ENCODE results near the gene LRRK1. TPM values are rescaled to one million over a fixed set of nuclear protein-coding genes. Genes with fewer than 3 reads are reported as not detected.

The LRRK1 gene
- total and polyA plus RNA-seq, 2 of the 4 experiments (the other 2 are of a cell fraction): 3.0 to 5.8 TPM

GRCh38 chr15:101025501-101025885, 106.3 kb downstream of the LRRK1 start:
- no peak for ATAC-seq (ENCODE audit: low read depth)
- CTCF ChIA-PET: interaction anchor here (1.7 kb wide), 1 partner anchor 10 kb away, joined by 8 read pairs; no protein-coding TSS in a partner anchor
- no peak overlapping the region for H4K91ac ChIP-seq (ENCODE audit: insufficient read depth, low read depth, low read length)

More at GRCh38 chr15:101025501-101025885, 106.3 kb downstream of the LRRK1 start:
- no peak overlapping the region for H2AK9ac ChIP-seq (replicated peaks; ENCODE audit: low read depth, low read length, poor library complexity)
- H4K20me1 ChIP-seq (ENCODE audit: insufficient read depth, low read length): no peaks in the 10 kb centered on the region
- H3K56ac ChIP-seq (ENCODE audit: extremely low read depth, insufficient read depth, low read length): no peak overlapping the region
- H3K4me1 ChIP-seq (ENCODE audit: control insufficient read depth, insufficient read depth, low read length): peaks cover 14% of the 10 kb centered on the region
- H3K4ac ChIP-seq (ENCODE audit: low read depth, low read length): no peak overlapping the region
- BruUV-seq (replicated peaks): no TSS peak
- no peak for DNase-seq
- H3K79me1 ChIP-seq (ENCODE audit: low read depth in 1 of 2, low read length in 2 of 2): no peaks in the 10 kb centered on the region
- POLR2A ChIA-PET (ENCODE audit: unreplicated experiment): no interaction called here
- no peak overlapping the region for H2BK5ac ChIP-seq (ENCODE audit: low read depth, low read length, poor library complexity, severe bottlenecking)
- no peaks in the 10 kb centered on the region for H3K9me1 ChIP-seq (ENCODE audit: insufficient read depth, low read length)
- no peak overlapping the region for H2AK5ac ChIP-seq (ENCODE audit: low read depth, low read length)
- no peak for TF ChIP-seq CTCF (conservative IDR thresholded peaks at IDR 0.05; ENCODE audit: low read depth, low read length)
- TF ChIP-seq CHD1 (IDR thresholded peaks at IDR 0.05; ENCODE audit: low read depth, low read length): no peak
- TF ChIP-seq NFE2L2 (IDR thresholded peaks at IDR 0.05; ENCODE audit: low read depth, low read length): no peak
- TF ChIP-seq SMC3 (IDR thresholded peaks at IDR 0.05; ENCODE audit: low read depth, low read length): no peak
- no peak for TF ChIP-seq MAZ (IDR thresholded peaks at IDR 0.05; ENCODE audit: borderline replicate concordance, low read depth, low read length)
- no peak for TF ChIP-seq CEBPB (IDR thresholded peaks at IDR 0.05; ENCODE audit: low read depth, low read length)
- TF ChIP-seq RAD21 (IDR thresholded peaks at IDR 0.05; ENCODE audit: low read length): no peak
- H2BK120ac ChIP-seq (ENCODE audit: low read depth, low read length): no peak overlapping the region
- no peak overlapping the region for H3K18ac ChIP-seq (ENCODE audit: low read depth, low read length)
- no peaks in the 10 kb centered on the region for H3K9me3 ChIP-seq (ENCODE audit: control insufficient read depth, insufficient read depth, low read length)
- H3K9ac ChIP-seq (ENCODE audit: low read depth, low read length): no peak overlapping the region
- H3K27ac ChIP-seq (ENCODE audit: insufficient read depth, low read length): no peak overlapping the region
- H3K4me2 ChIP-seq (ENCODE audit: low read depth, low read length): no peak overlapping the region
- H2BK20ac ChIP-seq (ENCODE audit: low read depth, low read length): no peak overlapping the region
- intact Hi-C loops (cut with micrococcal nuclease): no loop called here
- no peak overlapping the region for H3K23ac ChIP-seq (ENCODE audit: low read depth, low read length)
- peaks cover 20% of the 10 kb centered on the region for H3K36me3 ChIP-seq (ENCODE audit: control insufficient read depth, insufficient read depth, low read length)
- 100% methylated on average over 3 of the region's 6 CpGs; no CpG with 5 or more reads in 1 of the 2 experiments for WGBS, 2 experiments (ENCODE audit: extremely low coverage in 2 of 2, insufficient read length in 1 of 2)
- H3K14ac ChIP-seq (replicated peaks; ENCODE audit: low read depth, low read length): no peak overlapping the region
- H3K27me3 ChIP-seq (ENCODE audit: control insufficient read depth, insufficient read depth, low read length): no peaks in the 10 kb centered on the region
- no peak overlapping the region for H2BK15ac ChIP-seq (ENCODE audit: low read depth, low read length)
- in situ Hi-C loops (cut with MboI; ENCODE audit: low sequenced_read_pairs): no loop called here
- H4K5ac ChIP-seq (ENCODE audit: low read depth, low read length): no peak overlapping the region
- no peak overlapping the region for H2AFZ ChIP-seq (replicated peaks; ENCODE audit: low read length, poor library complexity)
- no peak overlapping the region for H3K4me3 ChIP-seq (ENCODE audit: insufficient read depth, low read depth, low read length)
- no peak overlapping the region for H4K8ac ChIP-seq (ENCODE audit: low read depth in 2 of 2, low read length in 2 of 2)
- dilution Hi-C loops (cut with HindIII; ENCODE audit: low sequenced_read_pairs, unreplicated experiment): no loop called here
